GM20000 (cell line): ENCODE results near the gene PLBD1.

Experiments
- DNase-seq: peaks from one replicate; pipeline ENCODE4 v3.0.0; 2012; ENCODE audit warnings: low spot score
- CTCF ChIP-seq: IDR thresholded peaks from 2 replicates; pipeline ENCODE4 v1.5.1; 2012; ENCODE audit warnings: mild to moderate bottlenecking, control low read depth; ENCODE audit errors: extremely low read depth, missing control alignments

Gene PLBD1

GRCh38 chr12:14605401-14605989 is 37.8 kb upstream of the PLBD1 start:
- no peak for DNase-seq
- TF ChIP-seq CTCF: no peak

GRCh38 chr12:14601692-14602478 is 34.2 kb upstream of the PLBD1 start:
- no peak for DNase-seq
- no peak for TF ChIP-seq CTCF

- no peak for TF ChIP-seq CTCF
- no peak for DNase-seq
Measured at GRCh38 chr12:14597480-14597879, 29.8 kb upstream of the PLBD1 start.

- no peak for DNase-seq
- TF ChIP-seq CTCF: no peak
Measured at GRCh38 chr12:14591719-14592118, 24.0 kb upstream of the PLBD1 start.

- DNase-seq: no peak
- no peak for TF ChIP-seq CTCF
Measured at GRCh38 chr12:14589169-14590004, 21.7 kb upstream of the PLBD1 start.

- DNase-seq: no peak
- TF ChIP-seq CTCF: no peak
Measured at GRCh38 chr12:14588571-14588970, 20.9 kb upstream of the PLBD1 start.

- no peak for TF ChIP-seq CTCF
- no peak for DNase-seq
Measured at GRCh38 chr12:14578646-14579045, 11.0 kb upstream of the PLBD1 start.
